Right lobe of liver (tissue), 4 donors: Measurements from ENCODE around the gene INSR.

Experiments
- CTCF ChIP-seq, 4 donors: fragments of 200-600 bp in 3 of 4; fragments of 450-650 bp in 1 of 4; IDR thresholded peaks; one replicate each; pipeline versions ENCODE4 v1.5.1 to v1.8.0; 2016 to 2022; ENCODE audit warnings: antibody characterized with exemption in 4 of 4, mild to moderate bottlenecking in 2 of 4
- POLR2A ChIP-seq: fragments of 450-650 bp; IDR thresholded peaks from one replicate; pipeline ENCODE4 v1.6.1; 2017; ENCODE audit warnings: antibody characterized with exemption, mild to moderate bottlenecking
- donor health status: DM: no; HTN: no; CAD: no.
- donor health status: DM: no; HTN: no; CAD: no.
- donor health status: DM: no; HTN: yes; CAD: no.

GRCh38 chr19:7170983-7171382 lies 123.2 kb downstream of the INSR start:
- TF ChIP-seq POLR2A (no peak), CTCF (IDR thresholded peaks at IDR 0.05) (no peak)
